Spleen (tissue), 11 donors: ENCODE measurements around the gene OTOS. TPM values are rescaled to one million over a fixed set of nuclear protein-coding genes. Genes with fewer than 3 reads are reported as not detected.

Experiments used
- DNase-seq: peaks from one replicate; pipeline ENCODE4 v3.0.0-alpha.2; 2020
- H3K27ac ChIP-seq, 8 donors: fragments of 200-600 bp; sonication (generic) in 7 of 8; 1 replicate in 4 of 8; 2 replicates in 4 of 8; pipeline versions ENCODE4 v1.5.0 to v1.8.0; 2016 to 2021; ENCODE audit warnings: inconsistent platforms in 4 of 8, mild to moderate bottlenecking in 4 of 8, moderate library complexity in 1 of 8
- H3K27me3 ChIP-seq, 7 donors: fragments of 200-600 bp; sonication (generic) in 6 of 7; replicated peaks in 1 of 7; 1 replicate in 4 of 7; 2 replicates in 3 of 7; pipeline versions ENCODE4 v1.5.0 to v1.8.0; 2016 to 2021; ENCODE audit warnings: inconsistent platforms in 3 of 7, mild to moderate bottlenecking in 1 of 7
- H3K36me3 ChIP-seq, 6 donors: fragments of 200-600 bp; sonication (generic) in 5 of 6; 1 replicate in 4 of 6; 2 replicates in 2 of 6; pipeline versions ENCODE4 v1.5.0 to v1.8.0; 2016 to 2021; ENCODE audit warnings: inconsistent platforms in 2 of 6
- H3K4me1 ChIP-seq, 6 donors: fragments of 200-600 bp; sonication (generic) in 5 of 6; 1 replicate in 3 of 6; 2 replicates in 3 of 6; pipeline versions ENCODE4 v1.5.0 to v1.8.0; 2016 to 2021; ENCODE audit warnings: inconsistent platforms in 3 of 6
- H3K4me3 ChIP-seq, 8 donors: fragments of 200-600 bp; sonication (generic) in 7 of 8; 1 replicate in 4 of 8; 2 replicates in 4 of 8; pipeline versions ENCODE4 v1.5.0 to v1.8.0; 2016 to 2021; ENCODE audit warnings: inconsistent platforms in 4 of 8, mild to moderate bottlenecking in 4 of 8, moderate library complexity in 2 of 8
- H3K9me3 ChIP-seq, 8 donors: fragments of 200-600 bp; sonication (generic) in 7 of 8; 1 replicate in 4 of 8; 2 replicates in 4 of 8; pipeline versions ENCODE4 v1.5.0 to v1.8.0; 2016 to 2021; ENCODE audit warnings: inconsistent platforms in 4 of 8
- POLR2A ChIP-seq, 3 donors: fragments of 450-650 bp; IDR thresholded peaks; one replicate each; pipeline ENCODE4 v1.5.1; 2017; ENCODE audit warnings: antibody characterized with exemption in 3 of 3, mild to moderate bottlenecking in 1 of 3
- POLR2AphosphoS5 ChIP-seq, 3 donors: sonication (generic); formaldehyde crosslinking; IDR thresholded peaks; one replicate each; pipeline ENCODE4 v1.5.1; 2017; ENCODE audit warnings: antibody characterized with exemption in 3 of 3
- WGBS, 5 donors: extraction: QIAGEN DNeasy Blood & Tissue Kit in 3 of 5; methylation state at CpG; one replicate each; pipeline versions ENCODE4 v1.1.5 to v1.1.7; 2013 to 2018; 5-methylcytosine and 5-hydroxymethylcytosine counted together
- intact Hi-C: fragments of 100-400 bp; cut with DNase I; formaldehyde crosslinking; loops from one replicate; pipeline ENCODE4 v1.15.0; 2023; ENCODE audit warnings: low total_unique reads
- polyA plus RNA-seq, 3 donors: library from polyadenylated mRNA; stranded (reverse); fragments of 200-250 nt; gene quantifications; one replicate each; pipeline ENCODE4 v1.2.1, GENCODE V29; 2013
- total RNA-seq, 7 donors: library from RNA; depleted of rRNA in 3 of 7; stranded (reverse); fragments of >200 nt in 3 of 7; fragmentation: NEBNext Ultra II Directional in 4 of 7; extraction: Animal tissue kit (Norgen Biotek cat#: 25700) in 4 of 7; gene quantifications; one replicate each; pipeline versions ENCODE4 v1.1.0 to v1.2.1, GENCODE V29; 2016 to 2021
- TF ChIP-seq, protein P1 (sequence below), 11 experiments: fragments of 200-600 bp in 7 of 11; fragments of 450-650 bp in 4 of 11; sonication (generic) in 4 of 11; IDR thresholded peaks in 8 of 11; conservative IDR thresholded peaks in 3 of 11; 1 replicate in 7 of 11; 2 replicates in 4 of 11; pipeline versions ENCODE4 v1.4.0 to v1.8.0; 2016 to 2021; ENCODE audit warnings: antibody characterized with exemption in 11 of 11, inconsistent platforms in 4 of 11, mild to moderate bottlenecking in 1 of 11
- donor health status: healthy with polysubstance abuse.
- donor health status: DM: no; HTN: no; CAD: no; lungs with moderate emphysema.
- donor health status: DM: no; HTN: no; CAD: no.
- donor health status: Bipolar disorder and iron deficiency.
- donor health status: healthy.
- donor health status: DM: no; HTN: no; CAD: no.
- donor health status: DM: yes; HTN: yes; CAD: no.

OTOS gene
- total and polyA plus RNA-seq, 10 donors, result not detected

DNA sequence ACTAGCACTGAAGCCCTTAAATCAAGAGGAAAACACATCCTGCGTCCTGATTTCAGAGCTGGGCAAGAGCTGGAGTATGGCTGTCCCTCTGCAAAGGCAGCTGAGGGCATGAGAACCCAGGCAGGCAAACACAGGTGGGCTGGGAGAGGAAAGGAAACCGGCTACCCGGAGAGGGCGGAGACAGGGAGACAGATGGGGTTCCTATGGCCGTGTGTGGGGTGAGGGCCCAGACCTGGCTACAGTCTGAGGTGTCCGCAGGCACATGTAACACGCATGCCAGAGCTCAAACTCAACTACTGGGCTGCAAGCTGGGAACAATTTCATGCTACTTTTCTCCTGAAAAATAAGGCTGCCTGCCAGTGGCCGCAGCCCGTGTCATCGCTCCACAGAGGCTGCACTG lies 7.1 kb downstream of the OTOS start:
- Histone ChIP-seq H3K27me3 (no peaks in the 10 kb centered on the region), H3K4me3 (no peak overlapping the region), H3K36me3 (peaks cover 0 to 59% (median 52%) of the 10 kb centered on the region in 6 donors), H3K4me1 (peaks cover 16 to 35% (median 26%) of the 10 kb centered on the region in 6 donors), H3K9me3 (no peaks in the 10 kb centered on the region), H3K27ac (no peak overlapping the region)
- intact Hi-C loops, result no loop called here
- WGBS, 5 donors, result 87 to 95% (median 93%) methylated on average over 10 of the region's 10 CpGs
- TF ChIP-seq POLR2A (IDR thresholded peaks at IDR 0.05) (no peak), POLR2AphosphoS5 (IDR thresholded peaks at IDR 0.05) (no peak)
- TF ChIP-seq, protein P1, sequence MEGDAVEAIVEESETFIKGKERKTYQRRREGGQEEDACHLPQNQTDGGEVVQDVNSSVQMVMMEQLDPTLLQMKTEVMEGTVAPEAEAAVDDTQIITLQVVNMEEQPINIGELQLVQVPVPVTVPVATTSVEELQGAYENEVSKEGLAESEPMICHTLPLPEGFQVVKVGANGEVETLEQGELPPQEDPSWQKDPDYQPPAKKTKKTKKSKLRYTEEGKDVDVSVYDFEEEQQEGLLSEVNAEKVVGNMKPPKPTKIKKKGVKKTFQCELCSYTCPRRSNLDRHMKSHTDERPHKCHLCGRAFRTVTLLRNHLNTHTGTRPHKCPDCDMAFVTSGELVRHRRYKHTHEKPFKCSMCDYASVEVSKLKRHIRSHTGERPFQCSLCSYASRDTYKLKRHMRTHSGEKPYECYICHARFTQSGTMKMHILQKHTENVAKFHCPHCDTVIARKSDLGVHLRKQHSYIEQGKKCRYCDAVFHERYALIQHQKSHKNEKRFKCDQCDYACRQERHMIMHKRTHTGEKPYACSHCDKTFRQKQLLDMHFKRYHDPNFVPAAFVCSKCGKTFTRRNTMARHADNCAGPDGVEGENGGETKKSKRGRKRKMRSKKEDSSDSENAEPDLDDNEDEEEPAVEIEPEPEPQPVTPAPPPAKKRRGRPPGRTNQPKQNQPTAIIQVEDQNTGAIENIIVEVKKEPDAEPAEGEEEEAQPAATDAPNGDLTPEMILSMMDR (IDR thresholded peaks at IDR 0.05 in 8 of 11, conservative IDR thresholded peaks at IDR 0.05 in 3 of 11), result no peak
- peak; percentile 66 for DNase-seq

DNA sequence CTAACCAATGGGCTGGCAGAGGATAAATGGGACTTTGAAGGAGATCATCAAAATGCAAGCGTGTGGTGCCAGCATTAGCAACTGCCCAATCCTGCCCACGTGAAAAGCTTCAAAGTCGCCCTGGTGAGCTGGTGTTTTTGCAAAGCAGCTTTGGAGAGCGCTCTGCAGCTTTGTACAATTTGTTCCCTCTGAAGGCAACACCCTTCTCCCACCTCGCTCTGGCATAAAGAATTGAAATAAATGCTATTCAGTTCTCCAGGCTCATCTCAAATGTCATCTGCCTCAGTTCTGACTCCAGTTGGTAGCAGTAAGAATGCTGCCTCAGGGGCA lies 7.8 kb downstream of the OTOS start:
- no peak for DNase-seq
- no peaks in the 10 kb centered on the region for H3K27me3 ChIP-seq
- peaks cover 16 to 35% (median 26%) of the 10 kb centered on the region in 6 donors for H3K4me1 ChIP-seq
- H3K36me3 ChIP-seq, result peaks cover 0 to 67% (median 60%) of the 10 kb centered on the region in 6 donors
- intact Hi-C loops, result no loop called here
- 96 to 99% (median 97%) methylated on average over 5 of the region's 5 CpGs for WGBS, 5 donors
- H3K9me3 ChIP-seq, result no peaks in the 10 kb centered on the region
- H3K27ac ChIP-seq, result no peak overlapping the region
- no peak overlapping the region for H3K4me3 ChIP-seq
- TF ChIP-seq POLR2A (IDR thresholded peaks at IDR 0.05) (no peak), POLR2AphosphoS5 (IDR thresholded peaks at IDR 0.05) (no peak)
- TF ChIP-seq, protein P1 (IDR thresholded peaks at IDR 0.05 in 8 of 11, conservative IDR thresholded peaks at IDR 0.05 in 3 of 11), result no peak

DNA sequence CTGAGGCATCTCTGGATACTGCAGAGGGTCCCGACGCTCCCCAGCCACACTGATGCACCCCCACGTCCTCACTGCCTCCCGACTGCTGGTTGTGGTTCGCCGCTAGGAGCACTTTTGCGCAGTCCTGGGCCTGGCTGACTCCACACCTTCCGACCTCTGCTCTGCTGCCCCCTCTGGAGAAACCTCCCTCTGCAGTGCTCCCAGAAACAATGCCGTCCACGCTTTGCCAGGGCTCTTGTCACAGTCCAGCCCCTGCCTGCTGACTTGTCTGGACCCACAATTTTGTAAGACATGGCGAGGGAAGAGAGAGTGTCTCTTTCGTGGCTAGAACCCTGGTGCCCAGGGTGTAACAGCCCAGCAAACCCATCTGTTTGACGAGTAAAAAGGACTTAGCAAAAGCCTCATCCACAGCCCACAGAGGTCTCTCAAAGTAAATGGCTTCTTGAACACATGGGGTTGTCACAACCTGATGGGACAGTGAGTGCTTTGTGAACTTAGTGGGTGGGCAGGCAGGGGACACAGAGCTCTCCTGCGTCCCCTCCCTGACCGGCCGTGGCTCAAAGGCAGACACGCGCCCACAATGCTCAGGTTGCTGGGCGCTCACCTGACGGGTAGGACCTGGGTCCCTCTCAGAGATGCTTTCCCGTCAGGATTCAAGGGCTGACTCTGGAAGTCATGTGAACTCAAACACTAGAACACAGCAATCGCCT lies 8.4 kb downstream of the OTOS start:
- Histone ChIP-seq H3K36me3 (peaks cover 0 to 72% (median 62%) of the 10 kb centered on the region in 6 donors), H3K9me3 (no peaks in the 10 kb centered on the region), H3K4me3 (no peak overlapping the region), H3K27ac (no peak overlapping the region), H3K27me3 (no peaks in the 10 kb centered on the region), H3K4me1 (peaks cover 14 to 30% (median 22%) of the 10 kb centered on the region in 6 donors)
- intact Hi-C loops, result no loop called here
- DNase-seq, result peak; percentile 66
- TF ChIP-seq, protein P1 (IDR thresholded peaks at IDR 0.05 in 8 of 11, conservative IDR thresholded peaks at IDR 0.05 in 3 of 11), result no peak
- no peak for TF ChIP-seq POLR2AphosphoS5 (IDR thresholded peaks at IDR 0.05)
- no peak for TF ChIP-seq POLR2A (IDR thresholded peaks at IDR 0.05)
- 86 to 96% (median 93%) methylated on average over 16 to 22 of the region's 22 CpGs for WGBS, 5 donors

- Histone ChIP-seq H3K4me1 (peaks cover 10 to 24% (median 16%) of the 10 kb centered on the region in 6 donors), H3K9me3 (no peaks in the 10 kb centered on the region), H3K4me3 (no peak overlapping the region), H3K27ac (no peak overlapping the region), H3K36me3 (peaks cover 0 to 80% (median 65%) of the 10 kb centered on the region in 6 donors), H3K27me3 (no peaks in the 10 kb centered on the region)
- DNase-seq, result peak; percentile 53
- intact Hi-C loops, result no loop called here
- TF ChIP-seq, protein P1 (IDR thresholded peaks at IDR 0.05 in 8 of 11, conservative IDR thresholded peaks at IDR 0.05 in 3 of 11), result no peak
- TF ChIP-seq POLR2AphosphoS5 (IDR thresholded peaks at IDR 0.05), result peak in 1 of 3 donors; percentile 10
- TF ChIP-seq POLR2A (IDR thresholded peaks at IDR 0.05), result no peak
- WGBS, 5 donors, result 90 to 97% (median 95%) methylated on average over 11 to 16 of the region's 16 CpGs
Measured at GRCh38 chr2:240131296-240131695, 9.2 kb downstream of the OTOS start.
